ENCODE results near the gene LRP5. TPM values are rescaled to one million over a fixed set of nuclear protein-coding genes. Genes with fewer than 3 reads are reported as not detected.

The LRP5 gene
- 11.1 and 12.5 TPM in 2 replicates for total RNA-seq

- intact Hi-C loops (cut with micrococcal nuclease) = loop anchor here (5.0 kb wide), 1 partner anchor 70 kb away; no protein-coding TSS in a partner anchor
Measured at GRCh38 chr11:68312117-68312779, at the start of gene LRP5. TSS of gene LRP5 (plus strand) at chr11:68312591. CDS start at chr11:68312715, 124 bp downstream.

GRCh38 chr11:68263444-68264035, 48.9 kb upstream of the LRP5 start:
- intact Hi-C loops (cut with micrococcal nuclease) = no loop called here

GRCh38 chr11:68264244-68264643, 48.1 kb upstream of the LRP5 start:
- intact Hi-C loops (cut with micrococcal nuclease) = no loop called here

- intact Hi-C loops (cut with micrococcal nuclease) = no loop called here
Measured at GRCh38 chr11:68264741-68265540, 47.5 kb upstream of the LRP5 start.

DNA sequence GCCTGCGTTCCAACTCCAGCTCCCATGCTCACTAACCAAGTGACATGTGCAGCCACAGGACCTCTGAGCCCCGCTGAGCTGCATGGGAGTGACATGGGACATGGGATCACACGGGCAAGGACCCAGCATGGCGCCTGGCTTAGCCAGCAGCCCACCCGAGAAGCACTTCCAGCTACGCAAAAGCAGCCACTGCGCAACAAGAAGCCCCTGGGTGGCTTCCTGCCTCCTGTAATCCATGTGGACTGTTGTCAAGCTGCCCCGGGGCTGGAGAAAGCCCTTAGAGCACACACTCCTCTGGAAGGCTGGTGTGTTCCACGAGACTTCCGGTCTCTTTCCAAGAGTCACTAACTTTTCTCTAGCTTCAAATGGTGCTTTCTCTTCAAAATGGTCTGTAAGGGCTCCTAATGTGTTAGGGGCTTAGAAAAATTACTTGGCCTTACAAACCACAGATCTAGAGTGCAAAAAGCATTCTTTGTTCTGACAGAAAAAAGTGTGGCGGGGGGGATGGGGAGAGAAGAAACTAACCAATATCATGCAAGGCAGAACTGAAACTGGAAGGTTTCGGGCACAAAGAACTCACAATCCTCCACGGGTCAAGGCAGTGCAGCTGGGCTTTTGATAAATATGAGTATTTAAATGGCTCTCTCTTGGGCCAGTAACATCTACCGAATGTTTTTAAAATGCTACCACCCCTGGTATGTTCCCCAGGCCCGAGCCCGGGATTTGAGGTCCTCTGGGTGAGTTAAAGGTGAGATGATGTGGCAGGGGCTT, 46.1 kb upstream of the LRP5 start:
- intact Hi-C loops (cut with micrococcal nuclease) = no loop called here

- intact Hi-C loops (cut with micrococcal nuclease) = no loop called here
Measured at GRCh38 chr11:68266936-68267880, 45.2 kb upstream of the LRP5 start.

DNA sequence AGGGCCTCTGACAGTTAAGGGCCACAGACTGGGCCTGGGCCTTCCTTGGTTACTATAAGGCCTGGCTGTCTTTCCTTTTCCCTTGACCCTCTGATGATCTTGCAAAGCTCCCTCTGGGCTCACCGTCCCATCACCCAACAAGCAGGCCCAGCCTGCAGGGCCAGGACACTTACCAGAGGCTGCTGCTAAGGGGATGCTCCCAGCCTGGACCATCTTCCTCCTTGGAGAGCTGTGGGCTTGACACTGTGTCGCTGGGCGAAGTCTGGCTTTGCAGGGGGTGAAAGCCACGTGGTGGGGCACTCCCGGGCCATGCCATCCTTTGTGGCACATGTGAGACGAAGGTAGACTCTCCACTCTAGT, 44.5 kb upstream of the LRP5 start:
- intact Hi-C loops (cut with micrococcal nuclease) = no loop called here

DNA sequence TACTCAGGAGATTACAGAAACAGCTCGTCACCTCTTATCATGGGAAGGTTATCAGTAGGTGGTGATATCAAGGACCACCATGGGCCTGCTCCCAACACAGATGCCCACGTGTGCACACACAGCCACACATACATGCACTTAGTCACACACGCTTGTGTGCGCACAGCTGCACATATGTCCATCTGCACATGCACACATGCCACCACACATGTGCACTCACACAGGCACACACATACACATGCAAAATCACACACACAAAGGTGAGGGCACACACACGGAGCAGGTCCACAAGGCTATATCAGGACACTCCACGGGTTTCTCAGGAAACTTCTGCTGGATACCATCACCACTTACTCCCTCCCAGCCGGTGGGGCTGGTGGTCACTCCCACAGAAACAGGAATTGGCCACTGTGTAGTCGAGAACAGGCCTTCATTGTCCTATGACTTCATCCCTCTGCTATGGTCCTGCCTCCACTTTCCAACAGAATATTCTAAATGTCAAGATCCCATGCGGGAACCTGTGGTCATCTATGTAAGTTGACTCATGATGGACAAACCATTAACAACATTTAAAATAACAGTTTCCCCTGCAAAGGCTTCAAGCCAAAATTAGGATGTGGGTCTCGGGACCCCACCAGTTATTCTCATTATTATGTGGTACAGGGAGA, 42.8 kb upstream of the LRP5 start:
- intact Hi-C loops (cut with micrococcal nuclease) = loop anchor here (10.0 kb wide), 1 partner anchor 55 kb away; the partner anchor contains the start of gene KMT5B

DNA sequence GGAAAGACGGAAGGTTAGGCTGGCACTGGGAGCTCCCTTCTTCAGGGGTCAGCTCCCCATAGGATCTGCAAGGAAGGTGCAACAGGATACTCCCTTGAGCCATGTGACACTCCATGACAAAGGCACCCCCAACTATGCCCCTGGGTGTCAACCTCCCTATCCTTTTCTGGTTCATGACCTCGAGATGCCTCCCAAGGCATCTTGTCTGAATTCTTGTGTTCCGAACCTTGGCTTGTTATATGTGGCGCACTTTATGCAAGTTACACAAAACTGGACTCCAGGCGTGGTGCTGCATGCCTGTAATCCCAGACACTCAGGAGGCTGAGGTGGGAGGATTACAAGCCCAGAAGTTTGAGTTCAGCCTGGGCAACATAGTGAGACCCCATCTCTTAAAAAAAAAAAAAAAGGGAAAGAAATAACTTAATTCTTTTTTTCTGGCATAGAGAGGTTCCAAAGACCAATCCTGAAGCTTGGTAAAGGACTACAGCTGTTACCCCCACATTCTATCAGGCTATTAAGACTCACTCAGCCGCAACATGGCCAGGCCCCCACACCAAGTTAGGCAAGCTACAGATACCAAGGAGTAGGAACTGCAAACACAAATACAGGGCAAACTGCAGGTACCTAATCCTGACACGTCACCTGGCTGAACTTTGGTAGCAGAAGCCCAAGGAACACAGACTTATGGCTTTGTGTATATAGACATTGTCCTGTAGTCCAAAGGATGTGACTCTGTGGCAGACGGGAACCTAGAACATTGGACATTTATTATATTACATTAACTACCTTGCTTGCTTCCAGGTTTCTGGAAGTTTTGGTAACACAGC, 42.0 kb upstream of the LRP5 start:
- intact Hi-C loops (cut with micrococcal nuclease) = loop anchor here (1.0 to 10.0 kb wide), 2 partner anchors 27 to 56 kb away; partner anchors contain the start of gene KMT5B

DNA sequence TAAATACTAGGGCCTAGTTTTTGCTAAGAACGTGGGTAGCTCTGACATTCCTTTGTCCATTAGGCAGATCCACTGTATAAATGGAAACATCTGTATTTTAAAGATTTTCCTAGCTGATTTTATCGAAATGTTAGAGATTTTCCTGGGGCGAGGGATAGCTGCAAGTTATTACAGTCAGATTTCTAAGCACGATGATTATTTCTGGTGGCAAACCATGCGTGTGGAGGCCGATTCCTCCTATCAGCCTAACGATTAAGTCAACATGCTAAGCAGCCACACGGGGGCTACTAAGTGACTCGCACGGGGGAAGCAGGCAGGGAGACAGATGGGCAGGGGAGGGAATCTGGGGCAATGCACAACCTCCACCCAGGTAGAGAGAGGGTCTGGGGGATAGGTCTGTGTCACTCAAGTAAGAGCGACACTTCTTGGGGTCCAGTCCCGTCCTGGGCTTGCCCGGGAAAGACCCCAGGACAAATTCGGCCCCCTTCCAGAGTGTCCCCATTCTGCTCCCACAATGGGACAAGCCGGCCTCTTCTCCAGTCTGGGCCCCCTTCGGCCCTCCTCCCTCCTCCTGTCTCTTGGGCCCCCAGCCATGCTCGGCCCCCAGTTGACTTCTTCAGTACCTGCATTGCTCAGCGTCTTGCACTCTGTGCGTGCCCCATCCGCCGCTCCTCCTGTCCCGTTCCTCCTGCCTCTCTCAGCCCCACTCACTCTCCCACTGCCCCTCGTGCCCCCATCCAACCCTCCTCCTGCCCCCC, 41.2 kb upstream of the LRP5 start:
- intact Hi-C loops (cut with micrococcal nuclease) = loop anchor here (1.0 to 10.0 kb wide), 2 partner anchors 26 to 56 kb away; partner anchors contain the start of gene KMT5B

DNA sequence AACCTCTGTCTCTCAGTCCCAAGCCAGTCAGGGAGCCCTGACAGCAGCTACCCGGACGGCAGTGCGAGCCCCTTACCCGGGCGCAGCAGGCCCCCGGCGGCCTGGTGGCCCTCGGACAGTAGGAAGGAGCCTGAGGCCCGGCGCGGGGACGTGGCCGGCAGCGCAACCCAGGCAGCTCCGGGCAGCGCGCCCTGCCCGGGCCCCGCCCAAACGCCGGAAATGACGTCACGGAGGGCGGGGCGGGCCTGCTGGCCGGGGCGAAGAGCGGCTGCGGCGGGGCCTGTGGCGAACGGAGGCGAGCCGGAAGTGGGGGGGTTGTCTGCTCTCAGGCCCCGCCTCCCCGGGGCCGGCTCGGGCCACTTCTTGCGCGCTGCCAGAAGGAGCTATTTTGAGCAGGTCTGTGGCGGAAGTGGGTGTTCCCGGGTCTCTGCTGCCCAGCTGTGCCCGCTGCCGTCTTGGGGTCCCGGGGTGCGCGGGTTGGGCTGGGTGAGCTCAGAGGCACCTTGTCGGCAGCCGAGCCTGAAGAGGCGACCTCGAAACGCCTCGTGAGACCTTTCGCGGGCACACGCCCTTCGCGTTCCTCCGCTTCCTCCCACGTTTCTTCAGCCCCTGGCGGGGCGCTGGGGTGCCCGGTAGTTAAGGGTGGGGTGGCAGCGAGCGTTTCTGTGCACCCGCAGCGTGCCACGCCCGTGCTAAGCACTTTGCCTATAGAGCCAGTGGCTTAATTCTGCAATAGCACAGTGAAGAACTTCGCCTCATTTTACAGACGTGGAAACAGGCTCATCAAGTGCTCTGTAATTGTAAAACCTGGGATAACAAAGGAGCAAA, 40.4 kb upstream of the LRP5 start, which contains the start of gene C11orf24:
Gene C11orf24 (minus strand): TSS at position 193 of the 828 bp plus-strand sequence. CDS start 8,206 bp downstream, outside the sequence.
- intact Hi-C loops (cut with micrococcal nuclease) = loop anchor here (1.0 to 10.0 kb wide), 4 partner anchors 10 to 188 kb away; partner anchors contain the start of genes KMT5B and PPP6R3

DNA sequence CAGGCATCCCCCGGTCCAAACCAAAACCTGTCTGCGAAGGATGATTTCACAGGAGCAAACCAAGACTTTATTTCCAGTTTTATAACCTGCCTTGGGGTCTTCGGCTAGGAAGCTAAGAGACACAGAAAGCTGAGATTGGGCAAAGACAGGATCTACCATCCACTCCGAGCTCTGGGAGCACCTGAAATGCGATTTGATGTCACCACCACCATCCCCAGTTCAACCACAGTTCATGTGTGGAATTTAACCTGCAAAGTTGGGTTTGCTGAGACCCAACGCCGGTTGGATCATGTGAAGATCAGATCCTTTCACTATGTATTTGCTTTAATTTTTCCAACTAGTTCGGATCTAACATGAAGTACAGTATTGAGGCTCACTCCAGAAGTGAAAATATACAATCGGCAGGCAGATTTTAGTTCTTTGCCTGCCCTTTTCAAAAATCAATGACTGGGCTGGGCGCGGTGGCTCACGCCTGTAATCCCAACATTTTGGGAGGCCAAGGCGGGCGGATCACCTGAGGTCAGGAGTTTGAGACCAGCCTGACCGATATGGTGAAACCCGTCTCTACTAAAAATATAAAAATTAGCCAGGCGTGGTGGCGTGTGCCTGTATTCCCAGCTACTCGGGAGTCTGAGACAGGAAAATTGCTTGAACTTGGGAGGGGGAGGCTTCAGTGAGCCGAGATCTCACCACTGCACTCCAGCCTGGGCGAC, 39.2 kb upstream of the LRP5 start:
- intact Hi-C loops (cut with micrococcal nuclease) = loop anchor here (10.0 kb wide), 1 partner anchor 58 kb away; the partner anchor contains the start of gene KMT5B

DNA sequence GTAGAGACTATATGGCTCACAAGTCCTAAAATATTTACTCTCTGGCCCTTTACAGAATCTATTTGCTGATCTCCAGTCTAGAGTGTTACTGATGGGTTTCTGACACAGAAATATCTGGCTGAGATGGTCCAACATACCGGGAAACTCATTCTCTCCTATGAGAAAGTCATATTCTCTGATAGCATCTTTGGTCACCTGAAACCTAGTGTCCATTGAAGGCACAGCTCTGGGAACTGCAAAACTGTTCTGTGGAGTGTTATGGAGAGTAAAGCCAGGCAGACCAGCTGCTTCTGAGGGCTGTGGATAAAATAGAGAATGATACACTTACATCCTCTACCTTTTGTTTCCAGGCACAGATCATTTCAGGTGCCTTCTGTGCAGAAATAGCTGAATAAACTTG, 38.1 kb upstream of the LRP5 start:
- intact Hi-C loops (cut with micrococcal nuclease) = loop anchor here (10.0 kb wide), 1 partner anchor 60 kb away; the partner anchor contains the start of gene KMT5B

DNA sequence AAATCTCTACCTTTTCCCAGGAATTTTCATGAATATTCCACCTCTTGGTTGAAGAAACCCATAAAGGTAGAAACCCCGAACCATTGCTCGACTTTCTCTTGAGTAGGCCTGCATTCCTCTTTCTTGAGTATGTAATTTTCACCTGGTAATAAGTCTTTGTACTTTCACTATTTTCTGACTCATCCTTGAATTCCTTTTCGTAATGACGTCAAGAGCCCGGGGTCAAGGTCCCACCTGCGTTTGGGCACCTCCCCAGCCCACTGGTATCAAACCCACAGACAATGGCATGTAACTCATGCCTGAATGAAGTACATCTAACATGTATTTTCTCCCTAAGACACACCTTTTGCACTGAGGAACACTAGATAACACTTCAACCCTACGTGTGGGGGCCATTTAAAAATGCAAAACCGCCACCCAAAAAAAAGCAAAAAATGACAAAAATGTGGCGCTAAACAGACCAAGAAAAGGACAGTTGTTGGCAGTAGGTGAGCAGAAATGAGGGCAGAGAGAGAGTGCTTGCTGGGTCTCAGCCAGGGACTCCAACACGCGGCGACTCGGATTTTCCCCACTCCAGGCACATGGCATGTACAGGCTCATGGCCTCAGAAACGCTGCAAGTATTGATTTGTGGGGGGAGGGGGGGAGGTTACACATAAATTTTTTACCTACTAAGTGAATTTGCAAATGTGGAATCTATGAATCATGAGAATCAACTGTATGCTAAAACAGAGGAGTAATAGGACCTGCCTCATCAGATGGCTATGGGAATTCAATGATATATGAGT, 36.5 kb upstream of the LRP5 start:
- intact Hi-C loops (cut with micrococcal nuclease) = loop anchor here (10.0 kb wide), 1 partner anchor 61 kb away; the partner anchor contains the start of gene KMT5B

DNA sequence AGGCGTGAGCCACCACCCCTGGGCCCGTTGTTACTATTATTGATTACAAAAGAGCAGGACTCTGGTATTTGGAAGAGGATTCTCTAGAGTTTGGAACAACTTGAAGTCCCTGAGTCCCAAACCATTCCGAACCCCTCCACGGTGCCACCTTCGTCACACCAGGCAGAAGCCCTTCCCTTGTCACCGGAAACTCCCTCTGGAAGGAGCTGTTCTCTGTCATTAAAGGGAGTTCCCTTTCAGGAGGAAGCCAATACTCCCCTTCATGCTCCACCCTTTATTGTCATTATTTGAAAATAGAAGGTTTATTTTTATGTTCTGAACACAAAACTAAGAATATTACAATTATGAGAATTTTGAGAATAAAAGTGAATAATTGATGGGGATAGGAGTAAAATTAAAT, 35.5 kb upstream of the LRP5 start:
- intact Hi-C loops (cut with micrococcal nuclease) = loop anchor here (10.0 kb wide), 1 partner anchor 62 kb away; the partner anchor contains the start of gene KMT5B

All from T-helper 2 cell treated with Interferon-gamma antibody and Interleukin-4, amounts not matched to agents 100 ng/mL and 5 ng/mL, for 36 hours (primary cell).